BE2C (cell line): ENCODE results near the gene ZNRF3.

ENCODE experiments used
- DNase-seq: peaks from one replicate; pipeline ENCODE4 v3.0.0-alpha.2; 2020
- H3K27me3 ChIP-seq: fragments of 250-450 bp; sonication (Bioruptor Pico); 2 replicates; pipeline ENCODE4 v1.5.1; 2020; ENCODE audit warnings: mild to moderate bottlenecking
- H3K36me3 ChIP-seq: fragments of 250-450 bp; sonication (Bioruptor Pico); 2 replicates; pipeline ENCODE4 v1.5.1; 2020; ENCODE audit warnings: mild to moderate bottlenecking
- H3K4me1 ChIP-seq: fragments of 250-450 bp; sonication (Bioruptor Pico); 2 replicates; pipeline ENCODE4 v1.5.1; 2020
- H3K4me3 ChIP-seq: 2 replicates; pipeline ENCODE4 v1.5.1; 2011; ENCODE audit warnings: low read depth, low read length
- H3K9me3 ChIP-seq: fragments of 250-450 bp; sonication (Bioruptor Pico); 2 replicates; pipeline ENCODE4 v1.5.1; 2020
- TF ChIP-seq, protein P1 (sequence below): IDR thresholded peaks from 2 replicates; pipeline ENCODE4 v1.5.1; 2012; ENCODE audit warnings: mild to moderate bottlenecking, low read depth, low read length

Gene ZNRF3

DNA sequence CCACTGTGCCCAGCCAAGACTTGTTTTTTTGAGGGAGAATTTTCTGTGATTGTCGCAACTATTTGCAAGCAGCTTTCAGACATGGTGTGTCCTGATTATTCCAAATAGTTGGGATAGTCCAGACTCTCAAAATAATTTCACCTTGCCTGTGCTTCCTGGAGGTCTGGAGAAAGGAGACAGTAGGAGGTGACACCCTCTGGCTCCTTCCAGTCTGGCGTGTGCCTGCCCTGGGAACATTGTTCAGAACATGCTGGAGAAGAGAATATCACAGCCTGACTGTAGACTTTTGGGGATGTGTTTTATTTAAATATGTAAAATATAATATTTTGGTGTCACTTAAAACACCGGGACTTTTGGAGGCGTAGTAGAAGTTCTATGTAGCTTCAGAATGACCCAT is 14.9 kb downstream of the ZNRF3 start:
- TF ChIP-seq, protein P1, sequence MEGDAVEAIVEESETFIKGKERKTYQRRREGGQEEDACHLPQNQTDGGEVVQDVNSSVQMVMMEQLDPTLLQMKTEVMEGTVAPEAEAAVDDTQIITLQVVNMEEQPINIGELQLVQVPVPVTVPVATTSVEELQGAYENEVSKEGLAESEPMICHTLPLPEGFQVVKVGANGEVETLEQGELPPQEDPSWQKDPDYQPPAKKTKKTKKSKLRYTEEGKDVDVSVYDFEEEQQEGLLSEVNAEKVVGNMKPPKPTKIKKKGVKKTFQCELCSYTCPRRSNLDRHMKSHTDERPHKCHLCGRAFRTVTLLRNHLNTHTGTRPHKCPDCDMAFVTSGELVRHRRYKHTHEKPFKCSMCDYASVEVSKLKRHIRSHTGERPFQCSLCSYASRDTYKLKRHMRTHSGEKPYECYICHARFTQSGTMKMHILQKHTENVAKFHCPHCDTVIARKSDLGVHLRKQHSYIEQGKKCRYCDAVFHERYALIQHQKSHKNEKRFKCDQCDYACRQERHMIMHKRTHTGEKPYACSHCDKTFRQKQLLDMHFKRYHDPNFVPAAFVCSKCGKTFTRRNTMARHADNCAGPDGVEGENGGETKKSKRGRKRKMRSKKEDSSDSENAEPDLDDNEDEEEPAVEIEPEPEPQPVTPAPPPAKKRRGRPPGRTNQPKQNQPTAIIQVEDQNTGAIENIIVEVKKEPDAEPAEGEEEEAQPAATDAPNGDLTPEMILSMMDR = no peak
- no peak for DNase-seq
- Histone ChIP-seq H3K36me3 (no peaks in the 10 kb centered on the region; the same call in 1 of the 2 replicates), H3K9me3 (no peaks in the 10 kb centered on the region), H3K4me3 (no peak overlapping the region), H3K4me1 (no peaks in the 10 kb centered on the region), H3K27me3 (no peaks in the 10 kb centered on the region)

DNA sequence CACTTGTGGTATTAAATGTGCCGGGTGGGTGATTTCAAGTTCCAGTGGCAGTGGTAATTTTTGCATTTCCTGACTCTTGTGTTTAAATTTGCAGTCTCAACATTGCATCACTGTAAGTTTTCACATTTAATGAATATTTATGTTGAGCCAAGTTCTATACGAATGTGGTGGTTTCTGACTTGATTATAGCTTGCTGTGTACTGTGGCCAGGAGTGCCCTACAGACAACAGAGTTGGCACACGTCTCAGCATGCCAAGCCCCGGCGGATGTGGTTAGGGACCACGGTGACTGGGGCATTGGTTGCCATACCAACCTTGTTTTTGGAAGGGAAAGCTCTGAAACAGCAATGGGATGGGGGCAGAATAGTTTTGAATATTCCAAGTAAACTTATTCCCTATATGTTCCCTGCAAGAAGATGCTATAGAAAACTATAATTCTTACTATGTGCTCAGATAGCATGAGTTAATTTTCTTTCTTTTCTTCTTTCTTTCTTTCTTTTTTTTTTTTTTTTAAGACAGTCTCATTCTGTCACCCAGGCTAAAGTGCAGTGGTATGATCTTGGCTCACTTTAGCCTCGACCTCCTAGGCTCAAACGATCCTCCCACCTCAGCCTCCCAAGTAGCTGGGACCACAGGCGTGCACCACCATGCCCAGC is 16.0 kb downstream of the ZNRF3 start:
- Histone ChIP-seq H3K27me3 (no peaks in the 10 kb centered on the region), H3K9me3 (no peaks in the 10 kb centered on the region), H3K4me3 (no peak overlapping the region), H3K4me1 (peaks cover 3% of the 10 kb centered on the region), H3K36me3 (no peaks in the 10 kb centered on the region; the same call in 1 of the 2 replicates)
- TF ChIP-seq, protein P1 = no peak
- DNase-seq = no peak

DNA sequence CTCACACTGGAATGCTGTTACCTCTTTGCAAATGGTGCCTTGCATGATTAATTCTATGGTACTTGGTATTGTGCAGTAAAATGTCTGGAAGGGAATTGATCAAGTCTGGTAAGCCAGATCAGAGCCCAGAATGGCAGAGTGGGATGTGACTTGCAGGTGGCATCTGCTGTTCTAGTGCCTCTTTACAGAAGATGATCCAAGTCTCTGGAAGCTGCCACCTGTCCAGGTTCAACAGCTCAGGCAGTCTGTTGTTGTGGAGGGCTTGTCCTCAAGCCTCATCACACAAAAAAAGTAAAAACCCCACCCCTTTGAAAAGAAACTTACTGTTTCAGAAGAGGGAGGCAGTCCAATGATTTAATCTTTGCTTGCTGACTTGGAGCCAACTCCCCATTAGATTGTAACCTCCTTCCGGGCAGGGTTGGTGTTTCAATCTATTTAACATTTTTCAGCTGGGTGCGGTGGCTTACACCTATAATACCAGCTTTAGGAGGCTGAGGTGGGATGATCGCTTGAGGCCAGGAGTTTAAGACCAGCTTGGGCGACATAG is 17.1 kb downstream of the ZNRF3 start:
- Histone ChIP-seq H3K27me3 (no peaks in the 10 kb centered on the region), H3K4me3 (no peak overlapping the region), H3K9me3 (no peaks in the 10 kb centered on the region), H3K36me3 (no peaks in the 10 kb centered on the region; the same call in 1 of the 2 replicates), H3K4me1 (peaks cover 6% of the 10 kb centered on the region)
- TF ChIP-seq, protein P1 = no peak
- no peak for DNase-seq

DNA sequence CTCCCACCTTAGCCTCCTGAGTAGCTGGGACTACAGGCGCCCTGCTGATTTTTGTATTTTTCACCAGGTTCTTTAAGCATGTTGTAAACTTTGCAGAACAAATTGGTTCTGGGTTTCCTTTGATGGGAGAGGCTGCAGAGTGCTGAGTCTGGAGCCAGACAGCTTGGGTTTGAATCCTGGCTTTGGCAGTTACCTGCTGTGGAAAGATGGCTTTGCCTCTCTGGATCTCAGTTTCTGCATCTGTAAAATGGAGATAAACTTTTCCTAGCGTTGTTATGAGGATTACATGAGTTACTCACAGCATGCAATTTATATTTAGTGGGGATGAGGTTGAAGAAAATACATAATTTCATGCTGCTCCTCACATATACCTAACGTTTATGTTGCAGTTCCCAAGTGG is 19.1 kb downstream of the ZNRF3 start:
- TF ChIP-seq, protein P1 = no peak
- Histone ChIP-seq H3K4me1 (peaks cover 16% of the 10 kb centered on the region), H3K4me3 (no peak overlapping the region), H3K36me3 (no peaks in the 10 kb centered on the region; the same call in 1 of the 2 replicates), H3K9me3 (no peaks in the 10 kb centered on the region), H3K27me3 (no peaks in the 10 kb centered on the region)
- no peak for DNase-seq

DNA sequence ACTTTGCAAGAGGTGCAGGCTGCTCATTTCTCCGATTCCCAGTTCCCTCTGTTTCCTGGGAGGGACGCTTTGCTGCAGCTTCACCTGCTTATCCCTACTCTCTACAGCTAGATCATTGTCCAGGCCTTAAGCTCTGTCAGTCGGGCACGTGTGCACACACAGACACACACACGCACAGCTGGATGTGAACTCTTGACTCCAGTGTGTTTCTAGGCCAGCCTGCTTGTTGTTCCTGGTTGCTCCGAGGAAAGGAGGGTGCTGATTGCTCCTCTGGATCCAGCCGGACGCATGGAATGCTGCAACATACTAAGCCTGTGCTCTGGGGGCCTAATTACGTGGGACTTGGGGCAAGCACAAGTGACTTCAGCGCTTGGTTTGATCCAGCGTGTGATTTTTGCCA is 19.7 kb downstream of the ZNRF3 start:
- no peaks in the 10 kb centered on the region for H3K9me3 ChIP-seq
- no peak overlapping the region for H3K4me3 ChIP-seq
- no peaks in the 10 kb centered on the region for H3K27me3 ChIP-seq
- DNase-seq = no peak
- peaks cover 21% of the 10 kb centered on the region for H3K4me1 ChIP-seq
- H3K36me3 ChIP-seq = no peaks in the 10 kb centered on the region; the same call in 1 of the 2 replicates
- TF ChIP-seq, protein P1 = no peak

DNA sequence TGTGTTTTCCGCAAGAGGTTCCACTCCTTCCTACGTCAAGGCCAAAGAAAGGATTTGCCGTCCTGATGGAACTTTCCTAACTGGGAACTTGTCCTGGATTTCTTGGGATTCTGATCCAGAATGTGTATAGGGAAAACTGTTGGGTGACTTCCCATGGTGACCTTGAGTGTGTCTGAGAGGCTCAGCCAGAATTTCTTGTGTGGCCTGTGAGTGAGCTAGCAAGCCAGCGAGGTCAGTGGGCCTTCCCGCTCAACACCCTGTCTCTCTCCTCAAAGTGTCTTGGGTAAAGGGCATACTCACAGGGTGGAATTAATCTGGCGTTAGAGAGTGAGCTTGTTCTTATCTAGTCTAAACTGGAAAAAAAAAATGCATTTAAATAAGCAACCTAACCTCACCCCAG is 20.4 kb downstream of the ZNRF3 start:
- no peak for DNase-seq
- no peak overlapping the region for H3K4me3 ChIP-seq
- no peaks in the 10 kb centered on the region for H3K27me3 ChIP-seq
- no peaks in the 10 kb centered on the region for H3K9me3 ChIP-seq
- H3K36me3 ChIP-seq = no peaks in the 10 kb centered on the region; the same call in 1 of the 2 replicates
- H3K4me1 ChIP-seq = peaks cover 26% of the 10 kb centered on the region
- TF ChIP-seq, protein P1 = no peak
